Esophagus squamous epithelium (tissue), 5 donors: Measurements from ENCODE around the gene FPR1. TPM values are rescaled to one million over a fixed set of nuclear protein-coding genes. Genes with fewer than 3 reads are reported as not detected.
"Not testable (repeated sequence)": the region's sequence is repeated elsewhere in the genome, so short reads cannot be mapped to it uniquely, and the experiment has no call there.

Source experiments
- DNase-seq: peaks from one replicate; lab custom pipeline; 2025; lab: John Stamatoyannopoulos, UW
- H3K27ac ChIP-seq, 4 donors: fragments of 200-600 bp; sonication (generic); one replicate each; pipeline ENCODE4 v1.5.1; 2016 to 2019; ENCODE audit warnings: mild to moderate bottlenecking in 1 of 4
- H3K27me3 ChIP-seq, 4 donors: fragments of 200-600 bp; sonication (generic); 1 replicate in 3 of 4; 2 replicates in 1 of 4; pipeline versions ENCODE4 v1.5.1 to v1.6.0; 2017 to 2021; ENCODE audit warnings: antibody characterized with exemption in 1 of 4
- H3K36me3 ChIP-seq, 3 donors: fragments of 200-600 bp; sonication (generic); one replicate each; pipeline ENCODE4 v1.5.1; 2016 to 2019
- H3K4me1 ChIP-seq, 3 donors: fragments of 200-600 bp; sonication (generic); one replicate each; pipeline ENCODE4 v1.5.1; 2017 to 2019
- H3K4me3 ChIP-seq, 4 donors: fragments of 200-600 bp; sonication (generic); 1 replicate in 3 of 4; 2 replicates in 1 of 4; pipeline ENCODE4 v1.5.1; 2016 to 2019; ENCODE audit warnings: mild to moderate bottlenecking in 2 of 4, moderate library complexity in 1 of 4
- H3K9me3 ChIP-seq, 3 donors: fragments of 200-600 bp; sonication (generic); one replicate each; pipeline ENCODE4 v1.5.1; 2016 to 2019
- CTCF ChIP-seq, 6 experiments: fragments of 450-650 bp in 4 of 6; fragments of 200-600 bp in 2 of 6; sonication (generic) in 2 of 6; IDR thresholded peaks; one replicate each; pipeline ENCODE4 v1.5.1; 2016 to 2019; ENCODE audit warnings: antibody characterized with exemption in 6 of 6, mild to moderate bottlenecking in 4 of 6, moderate library complexity in 4 of 6
- POLR2A ChIP-seq, 4 donors: fragments of 450-650 bp; IDR thresholded peaks; one replicate each; pipeline ENCODE4 v1.6.1; 2017; ENCODE audit warnings: antibody characterized with exemption in 4 of 4, mild to moderate bottlenecking in 4 of 4, moderate library complexity in 3 of 4
- WGBS, 2 donors: methylation state at CpG; one replicate each; pipeline ENCODE4 v1.1.5; 2018; 5-methylcytosine and 5-hydroxymethylcytosine counted together
- intact Hi-C: fragments of 100-400 bp; cut with DNase I; formaldehyde crosslinking; loops from one replicate; pipeline ENCODE4 v1.15.0; 2022
- total RNA-seq, 4 donors: library from RNA; depleted of rRNA; stranded (reverse); fragments of >200 nt; gene quantifications; one replicate each; pipeline ENCODE4 v1.1.0, GENCODE V29; 2016
- donor health status: DM: yes; HTN: yes; CAD: no.

FPR1 gene
- total RNA-seq, 4 donors from 2014 or later: 1.7 to 6.2 (median 4.4) TPM; not detected in 1

GRCh38 chr19:51746731-51747130, 4.9 kb downstream of the FPR1 start:
- Histone ChIP-seq H3K27ac (no peak overlapping the region), H3K4me3 (no peak overlapping the region), H3K9me3 (no peaks in the 10 kb centered on the region), H3K4me1 (no peaks in the 10 kb centered on the region), H3K36me3 (no peaks in the 10 kb centered on the region), H3K27me3 (no peaks in the 10 kb centered on the region)
- no peak for TF ChIP-seq POLR2A (IDR thresholded peaks at IDR 0.05)
- TF ChIP-seq CTCF (IDR thresholded peaks at IDR 0.05): no peak
- intact Hi-C loops: no loop called here
- no peak for DNase-seq
- 59 to 69% methylated on average over 6 to 7 of the region's 7 CpGs for WGBS, 2 donors

GRCh38 chr19:51743405-51743804, 8.3 kb downstream of the FPR1 start:
- H3K36me3 ChIP-seq: no peaks in the 10 kb centered on the region
- H3K9me3 ChIP-seq: no peaks in the 10 kb centered on the region
- peaks cover 0 to 18% (median 0%) of the 10 kb centered on the region in 4 donors for H3K27me3 ChIP-seq
- H3K4me1 ChIP-seq: no peaks in the 10 kb centered on the region
- no peak overlapping the region for H3K27ac ChIP-seq
- no peak for DNase-seq
- intact Hi-C loops: no loop called here
- WGBS, 2 donors: 57 to 91% methylated on average over 3 of the region's 3 CpGs
- no peak overlapping the region for H3K4me3 ChIP-seq
- no peak for TF ChIP-seq CTCF (IDR thresholded peaks at IDR 0.05)
- TF ChIP-seq POLR2A (IDR thresholded peaks at IDR 0.05): no peak

GRCh38 chr19:51742789-51743188, 8.9 kb downstream of the FPR1 start:
- WGBS, 2 donors: 42 to 52% methylated on average over 5 to 6 of the region's 6 CpGs
- no peak overlapping the region for H3K4me3 ChIP-seq
- peaks cover 0 to 20% (median 0%) of the 10 kb centered on the region in 4 donors for H3K27me3 ChIP-seq
- H3K36me3 ChIP-seq: no peaks in the 10 kb centered on the region
- no peaks in the 10 kb centered on the region for H3K4me1 ChIP-seq
- intact Hi-C loops: no loop called here
- no peak for DNase-seq
- TF ChIP-seq CTCF (IDR thresholded peaks at IDR 0.05) (no peak), POLR2A (IDR thresholded peaks at IDR 0.05) (no peak)
- no peak overlapping the region for H3K27ac ChIP-seq
- H3K9me3 ChIP-seq: no peaks in the 10 kb centered on the region

- no peak overlapping the region for H3K4me3 ChIP-seq
- H3K27me3 ChIP-seq: peaks cover 0 to 30% (median 0%) of the 10 kb centered on the region in 4 donors
- DNase-seq: no peak
- no peaks in the 10 kb centered on the region for H3K36me3 ChIP-seq
- H3K4me1 ChIP-seq: no peaks in the 10 kb centered on the region
- intact Hi-C loops: no loop called here
- TF ChIP-seq POLR2A (IDR thresholded peaks at IDR 0.05) (no peak), CTCF (IDR thresholded peaks at IDR 0.05) (no peak)
- H3K9me3 ChIP-seq: no peaks in the 10 kb centered on the region
- 55 to 68% methylated on average over 5 of the region's 5 CpGs for WGBS, 2 donors
- no peak overlapping the region for H3K27ac ChIP-seq
These were observed 11.3 kb downstream of the FPR1 start for GRCh38 chr19:51740356-51740755.

- TF ChIP-seq CTCF (IDR thresholded peaks at IDR 0.05) (no peak), POLR2A (IDR thresholded peaks at IDR 0.05) (no peak)
- intact Hi-C loops: no loop called here
These were observed 12.0 kb downstream of the FPR1 start for GRCh38 chr19:51739466-51740213.

GRCh38 chr19:51738523-51738922, 13.2 kb downstream of the FPR1 start:
- H3K4me3 ChIP-seq, intact Hi-C loops, H3K4me1 ChIP-seq, DNase-seq, H3K9me3 ChIP-seq, H3K36me3 ChIP-seq, H3K27ac ChIP-seq: not testable (repeated sequence)
- WGBS, 2 donors: 83% methylated on average over 5 to 10 of the region's 10 CpGs
- peaks cover 0 to 45% (median 0%) of the 10 kb centered on the region in 4 donors for H3K27me3 ChIP-seq

More at GRCh38 chr19:51739466-51740213, 12.0 kb downstream of the FPR1 start:
- H3K36me3 ChIP-seq: no peaks in the 10 kb centered on the region
- H3K4me3 ChIP-seq: no peak overlapping the region
- DNase-seq: no peak
- 66 to 68% methylated on average over 11 to 12 of the region's 13 CpGs for WGBS, 2 donors
- peaks cover 0 to 37% (median 0%) of the 10 kb centered on the region in 4 donors for H3K27me3 ChIP-seq
- H3K4me1 ChIP-seq: no peaks in the 10 kb centered on the region
- no peak overlapping the region for H3K27ac ChIP-seq
- H3K9me3 ChIP-seq: no peaks in the 10 kb centered on the region
